ENCODE data around the gene CCDC40.
"Not testable (repeated sequence)": the region's sequence is repeated elsewhere in the genome, so short reads cannot be mapped to it uniquely, and the experiment has no call there.

CCDC40 gene

GRCh38 chr17:80021600-80021999 lies 14.8 kb upstream of the CCDC40 start:
- no peak for DNase-seq (ENCODE audit: low spot score)

- DNase-seq (ENCODE audit: low spot score): no peak
These were observed 12.8 kb upstream of the CCDC40 start for GRCh38 chr17:80023481-80024205.

- no peak for DNase-seq (ENCODE audit: low spot score)
These were observed 12.1 kb upstream of the CCDC40 start for GRCh38 chr17:80024206-80024972.

GRCh38 chr17:80025140-80025539 lies 11.3 kb upstream of the CCDC40 start:
- no peak for DNase-seq (ENCODE audit: low spot score)

- DNase-seq (ENCODE audit: low spot score): no peak
These were observed 10.6 kb upstream of the CCDC40 start for GRCh38 chr17:80025796-80026195.

- DNase-seq (ENCODE audit: low spot score): no peak
These were observed 9.9 kb upstream of the CCDC40 start for GRCh38 chr17:80026359-80027042.

- no peak for DNase-seq (ENCODE audit: low spot score)
These were observed 9.4 kb upstream of the CCDC40 start for GRCh38 chr17:80027043-80027435.

GRCh38 chr17:80028030-80028429 lies 8.4 kb upstream of the CCDC40 start:
- DNase-seq (ENCODE audit: low spot score): no peak

- no peak for DNase-seq (ENCODE audit: low spot score)
These were observed 7.0 kb upstream of the CCDC40 start for GRCh38 chr17:80029258-80029974.

- DNase-seq (ENCODE audit: low spot score): no peak
These were observed 5.6 kb upstream of the CCDC40 start for GRCh38 chr17:80030730-80031410.

GRCh38 chr17:80031691-80032430 lies 4.6 kb upstream of the CCDC40 start:
- no peak for DNase-seq (ENCODE audit: low spot score)

- no peak for DNase-seq (ENCODE audit: low spot score)
These were observed 3.7 kb upstream of the CCDC40 start for GRCh38 chr17:80032614-80033171.

- no peak for DNase-seq (ENCODE audit: low spot score)
These were observed 2.6 kb upstream of the CCDC40 start for GRCh38 chr17:80033840-80034239.

GRCh38 chr17:80034791-80035686 lies 1.4 kb upstream of the CCDC40 start:
- DNase-seq (ENCODE audit: low spot score): no peak

GRCh38 chr17:80035687-80035936 lies 830 bp upstream of the CCDC40 start, which contains the start of gene TBC1D16:
TBC1D16 (minus strand) TSS chr17:80035872; CDS start chr17:80013547, 22,325 bp downstream.
- no peak for DNase-seq (ENCODE audit: low spot score)

- DNase-seq (ENCODE audit: low spot score): no peak
These were observed 454 bp downstream of the CCDC40 start for GRCh38 chr17:80036715-80037477.

GRCh38 chr17:80043963-80044362 lies 7.5 kb downstream of the CCDC40 start:
- no peak for DNase-seq (ENCODE audit: low spot score)

- no peak for DNase-seq (ENCODE audit: low spot score)
These were observed 9.3 kb downstream of the CCDC40 start for GRCh38 chr17:80045703-80046102.

GRCh38 chr17:80046709-80047108 lies 10.3 kb downstream of the CCDC40 start:
- DNase-seq (ENCODE audit: low spot score): not testable (repeated sequence)

All from hematopoietic multipotent progenitor cell treated with erythropoietin and hydrocortisone succinate and interleukin-3 and kit ligand, for 17 days (in vitro differentiated cells).